ENCODE results near the gene FAM110A.

DNA sequence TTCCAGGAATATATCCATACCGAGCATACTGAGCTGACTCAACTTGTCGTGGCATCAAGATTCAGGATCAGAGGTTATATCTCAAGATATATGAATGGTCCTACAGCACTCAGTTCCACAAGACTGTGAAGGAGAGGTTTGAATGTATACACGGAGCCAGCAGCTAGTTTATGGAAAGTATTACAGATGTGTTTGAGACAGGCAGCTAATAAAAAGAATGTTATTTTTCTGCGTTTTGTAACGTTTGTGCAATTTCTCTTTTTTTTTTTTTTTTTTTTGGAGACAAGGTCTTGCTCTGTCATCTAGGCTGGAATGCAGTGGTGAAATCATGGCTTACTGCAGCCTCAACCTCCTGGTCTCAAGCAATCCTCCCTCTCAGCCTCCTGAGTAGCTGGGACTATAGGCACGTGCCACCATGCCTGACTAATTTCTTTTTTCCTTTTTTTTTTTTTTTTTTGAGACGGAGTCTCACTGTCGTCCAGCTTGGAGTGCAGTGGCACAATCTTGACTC, 3.4 kb upstream of the FAM110A start:
- no peak for TF ChIP-seq EP300 (IDR thresholded peaks at IDR 0.05; ENCODE audit: borderline replicate concordance)
- TF ChIP-seq RAD21 (IDR thresholded peaks at IDR 0.05; ENCODE audit: low read depth): no peak
- no peak for TF ChIP-seq NFIC (IDR thresholded peaks at IDR 0.05)
- TF ChIP-seq TEAD4 (IDR thresholded peaks at IDR 0.05): no peak
- TF ChIP-seq CEBPB (IDR thresholded peaks at IDR 0.05): no peak
- no peak for TF ChIP-seq YY1 (IDR thresholded peaks at IDR 0.05; ENCODE audit: low read depth)
- TF ChIP-seq ZBTB7A (IDR thresholded peaks at IDR 0.05; ENCODE audit: low read depth): no peak
- no peak for TF ChIP-seq CREB1 (IDR thresholded peaks at IDR 0.05; ENCODE audit: low read depth)
- TF ChIP-seq, protein P1, sequence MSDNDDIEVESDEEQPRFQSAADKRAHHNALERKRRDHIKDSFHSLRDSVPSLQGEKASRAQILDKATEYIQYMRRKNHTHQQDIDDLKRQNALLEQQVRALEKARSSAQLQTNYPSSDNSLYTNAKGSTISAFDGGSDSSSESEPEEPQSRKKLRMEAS (IDR thresholded peaks at IDR 0.05): no peak
